HG03045 (cell line): ENCODE results near the gene ARHGAP15.

ENCODE experiments used
- ATAC-seq: cut with Tn5 transposase; IDR thresholded peaks from one replicate; pipeline ENCODE4 v1.9.1; 2021; ENCODE audit warnings: mild to moderate bottlenecking, moderate library complexity; ENCODE audit not compliant: unreplicated experiment

ARHGAP15 gene

GRCh38 chr2:143440411-143441012 is 311.3 kb downstream of the ARHGAP15 start:
- no peak for ATAC-seq

GRCh38 chr2:143442193-143442592 is 313.0 kb downstream of the ARHGAP15 start:
- no peak for ATAC-seq

- peak; percentile 72 for ATAC-seq
These were observed 322.5 kb downstream of the ARHGAP15 start for GRCh38 chr2:143451642-143452281.

- no peak for ATAC-seq
These were observed 323.7 kb downstream of the ARHGAP15 start for GRCh38 chr2:143452817-143453451.

GRCh38 chr2:143453981-143454511 is 324.8 kb downstream of the ARHGAP15 start:
- ATAC-seq = no peak

- no peak for ATAC-seq
These were observed 326.1 kb downstream of the ARHGAP15 start for GRCh38 chr2:143455317-143455716.

- no peak for ATAC-seq
These were observed 329.3 kb downstream of the ARHGAP15 start for GRCh38 chr2:143458258-143459190.

- ATAC-seq = no peak
These were observed 331.2 kb downstream of the ARHGAP15 start for GRCh38 chr2:143460382-143460781.

- ATAC-seq = peak; percentile 55
These were observed 334.5 kb downstream of the ARHGAP15 start for GRCh38 chr2:143463719-143464118.

- ATAC-seq = no peak
These were observed 337.2 kb downstream of the ARHGAP15 start for GRCh38 chr2:143466391-143466790.

- no peak for ATAC-seq
These were observed 337.8 kb downstream of the ARHGAP15 start for GRCh38 chr2:143467011-143467410.

- peak; percentile 83 for ATAC-seq
These were observed 339.2 kb downstream of the ARHGAP15 start for GRCh38 chr2:143468341-143468888.

- ATAC-seq = no peak
These were observed 340.1 kb downstream of the ARHGAP15 start for GRCh38 chr2:143469323-143469722.

- no peak for ATAC-seq
These were observed 342.3 kb downstream of the ARHGAP15 start for GRCh38 chr2:143471550-143471949.

GRCh38 chr2:143473216-143473615 is 344.0 kb downstream of the ARHGAP15 start:
- ATAC-seq = no peak

- ATAC-seq = no peak
These were observed 344.6 kb downstream of the ARHGAP15 start for GRCh38 chr2:143473820-143474219.

- ATAC-seq = no peak
These were observed 345.4 kb downstream of the ARHGAP15 start for GRCh38 chr2:143474586-143474985.

GRCh38 chr2:143475041-143475776 is 346.0 kb downstream of the ARHGAP15 start:
- no peak for ATAC-seq

GRCh38 chr2:143476336-143477087 is 347.3 kb downstream of the ARHGAP15 start:
- ATAC-seq = no peak
